NCI-H2227 (cell line): ENCODE data around the gene SEPTIN8.
A peak's percentile ranks its signal among the peaks of the same experiment; 100 is the strongest.

Experiments
- DNase-seq: peaks from one replicate; lab custom pipeline; 2025; ENCODE audit not compliant: unreplicated experiment; lab: John Stamatoyannopoulos, UW

SEPTIN8 gene

GRCh38 chr5:132765311-132766019 is 11.6 kb downstream of the SEPTIN8 start:
- no peak for DNase-seq

GRCh38 chr5:132764671-132765238 is 12.3 kb downstream of the SEPTIN8 start:
- DNase-seq = no peak

GRCh38 chr5:132764051-132764450 is 13.0 kb downstream of the SEPTIN8 start:
- DNase-seq = no peak

- no peak for DNase-seq
Measured at GRCh38 chr5:132763181-132764036, 13.6 kb downstream of the SEPTIN8 start.

GRCh38 chr5:132762246-132763000 is 14.6 kb downstream of the SEPTIN8 start:
- no peak for DNase-seq

- no peak for DNase-seq
Measured at GRCh38 chr5:132761321-132762240, 15.5 kb downstream of the SEPTIN8 start.

GRCh38 chr5:132760601-132761317 is 16.3 kb downstream of the SEPTIN8 start:
- no peak for DNase-seq

- no peak for DNase-seq
Measured at GRCh38 chr5:132760049-132760420, 17.0 kb downstream of the SEPTIN8 start.

GRCh38 chr5:132759114-132760048 is 17.7 kb downstream of the SEPTIN8 start:
- no peak for DNase-seq

- no peak for DNase-seq
Measured at GRCh38 chr5:132758451-132758850, 18.6 kb downstream of the SEPTIN8 start.

- DNase-seq = no peak
Measured at GRCh38 chr5:132756542-132756941, 20.5 kb downstream of the SEPTIN8 start.

- DNase-seq = no peak
Measured at GRCh38 chr5:132754947-132755346, 22.1 kb downstream of the SEPTIN8 start.

- no peak for DNase-seq
Measured at GRCh38 chr5:132754111-132754510, 22.9 kb downstream of the SEPTIN8 start.

GRCh38 chr5:132753135-132753987 is 23.7 kb downstream of the SEPTIN8 start:
- peak; percentile 18 for DNase-seq

- no peak for DNase-seq
Measured at GRCh38 chr5:132752581-132753125, 24.4 kb downstream of the SEPTIN8 start.

- DNase-seq = no peak
Measured at GRCh38 chr5:132751971-132752580, 25.0 kb downstream of the SEPTIN8 start.

GRCh38 chr5:132751444-132751843 is 25.6 kb downstream of the SEPTIN8 start:
- no peak for DNase-seq
